IgD-negative memory B cell (primary cell): ENCODE data around the gene FBXW11. TPM values are rescaled to one million over a fixed set of nuclear protein-coding genes. Genes with fewer than 3 reads are reported as not detected.
"Not testable (repeated sequence)": the region's sequence is repeated elsewhere in the genome, so short reads cannot be mapped to it uniquely, and the experiment has no call there.

Experiments
- H3K27ac Mint-ChIP-seq, 3 donors: one replicate each; pipeline ENCODE4 v1.8.0; 2020 to 2022; ENCODE audit warnings: mild to moderate bottlenecking in 3 of 3, mixed read lengths in 3 of 3, moderate library complexity in 1 of 3
- H3K27me3 Mint-ChIP-seq: one replicate; pipeline ENCODE4 v1.8.0; 2021; ENCODE audit warnings: mixed read lengths
- H3K36me3 Mint-ChIP-seq: one replicate; pipeline ENCODE4 v1.8.0; 2020; ENCODE audit warnings: mild to moderate bottlenecking, mixed read lengths
- H3K4me1 Mint-ChIP-seq, 3 donors: one replicate each; pipeline ENCODE4 v1.8.0; 2020 to 2022; ENCODE audit warnings: mixed read lengths in 3 of 3, mild to moderate bottlenecking in 1 of 3
- H3K4me3 Mint-ChIP-seq, 4 donors: one replicate each; pipeline ENCODE4 v1.8.0; 2020 to 2022; ENCODE audit warnings: mild to moderate bottlenecking in 4 of 4, mixed read lengths in 4 of 4, moderate library complexity in 3 of 4
- H3K9me3 Mint-ChIP-seq, 3 donors: one replicate each; pipeline ENCODE4 v1.8.0; 2020 to 2021; ENCODE audit warnings: mixed read lengths in 3 of 3, mild to moderate bottlenecking in 1 of 3
- polyA plus RNA-seq: library from polyadenylated mRNA; unstranded; fragments of 300-500 nt; fragmentation: Illumina TruSeq; gene quantifications from one replicate; pipeline ENCODE4 v1.2.3, GENCODE V29; 2021

The FBXW11 gene
- polyA plus RNA-seq, 1 donor from 2014 or later, result 31.0 TPM

- Mint-ChIP-seq H3K27ac (peak overlapping the region in 2 of 3 donors; percentile 17 to 27), H3K4me3 (no peak overlapping the region), H3K36me3 (peaks cover 8% of the 10 kb centered on the region), H3K4me1 (peaks cover 8 to 14% (median 11%) of the 10 kb centered on the region in 3 donors), H3K9me3 (peaks cover 0 to 9% (median 4%) of the 10 kb centered on the region in 3 donors), H3K27me3 (no peaks in the 10 kb centered on the region)
Measured at GRCh38 chr5:172042183-172042582, 35.7 kb upstream of the FBXW11 start.

- Mint-ChIP-seq H3K4me1 (peaks cover 19 to 24% (median 21%) of the 10 kb centered on the region in 3 donors), H3K27ac (no peak overlapping the region), H3K27me3 (no peaks in the 10 kb centered on the region), H3K9me3 (peaks cover 0 to 9% (median 4%) of the 10 kb centered on the region in 3 donors), H3K4me3 (no peak overlapping the region), H3K36me3 (peaks cover 6% of the 10 kb centered on the region)
Measured at GRCh38 chr5:172038167-172038566, 31.7 kb upstream of the FBXW11 start.

- Mint-ChIP-seq H3K27ac (peak overlapping the region; percentile 24 to 85 (median 31)), H3K36me3 (peaks cover 13% of the 10 kb centered on the region), H3K9me3 (peaks cover 0 to 16% (median 8%) of the 10 kb centered on the region in 3 donors), H3K27me3 (no peaks in the 10 kb centered on the region), H3K4me3 (peak overlapping the region in 1 of 4 donors; percentile 82), H3K4me1 (peaks cover 16 to 23% (median 17%) of the 10 kb centered on the region in 3 donors)
Measured at GRCh38 chr5:172035049-172035448, 28.6 kb upstream of the FBXW11 start.

- Mint-ChIP-seq H3K36me3 (peaks cover 9% of the 10 kb centered on the region), H3K27me3 (no peaks in the 10 kb centered on the region), H3K4me3 (no peak overlapping the region), H3K27ac (no peak overlapping the region), H3K4me1 (peaks cover 10 to 14% (median 12%) of the 10 kb centered on the region in 3 donors), H3K9me3 (peaks cover 0 to 9% (median 7%) of the 10 kb centered on the region in 3 donors)
Measured at GRCh38 chr5:172031894-172032461, 25.5 kb upstream of the FBXW11 start.

- no peak overlapping the region for H3K27ac Mint-ChIP-seq
- H3K4me3 Mint-ChIP-seq, result no peak overlapping the region
Measured at GRCh38 chr5:172029876-172030275, 23.4 kb upstream of the FBXW11 start.

GRCh38 chr5:172028167-172028566, 21.7 kb upstream of the FBXW11 start:
- Mint-ChIP-seq H3K36me3 (peaks cover 11% of the 10 kb centered on the region), H3K27me3 (no peaks in the 10 kb centered on the region), H3K4me1 (peaks cover 0 to 1% (median 0%) of the 10 kb centered on the region in 3 donors), H3K4me3 (peak overlapping the region in 1 of 4 donors; percentile 1), H3K27ac (no peak overlapping the region), H3K9me3 (peaks cover 2 to 9% (median 7%) of the 10 kb centered on the region in 3 donors)

More at GRCh38 chr5:172029876-172030275, 23.4 kb upstream of the FBXW11 start:
- H3K4me1 Mint-ChIP-seq, result peaks cover 4 to 8% (median 5%) of the 10 kb centered on the region in 3 donors
- H3K27me3 Mint-ChIP-seq, result no peaks in the 10 kb centered on the region
- H3K36me3 Mint-ChIP-seq, result peaks cover 9% of the 10 kb centered on the region
- peaks cover 0 to 9% (median 7%) of the 10 kb centered on the region in 3 donors for H3K9me3 Mint-ChIP-seq

- H3K36me3 Mint-ChIP-seq, H3K27ac Mint-ChIP-seq, H3K27me3 Mint-ChIP-seq: not testable (repeated sequence)
Measured at GRCh38 chr5:172020110-172020786, 13.8 kb upstream of the FBXW11 start.

GRCh38 chr5:172015346-172015745, 8.9 kb upstream of the FBXW11 start:
- H3K4me3 Mint-ChIP-seq, result no peak overlapping the region
- peak overlapping the region in 1 of 3 donors; percentile 23 for H3K27ac Mint-ChIP-seq
- H3K36me3 Mint-ChIP-seq, result peaks cover 3% of the 10 kb centered on the region
- H3K27me3 Mint-ChIP-seq, result peaks cover 2% of the 10 kb centered on the region
- H3K4me1 Mint-ChIP-seq, result no peaks in the 10 kb centered on the region
- no peaks in the 10 kb centered on the region for H3K9me3 Mint-ChIP-seq

More at GRCh38 chr5:172020110-172020786, 13.8 kb upstream of the FBXW11 start:
- not testable (repeated sequence) for H3K9me3 Mint-ChIP-seq, H3K4me1 Mint-ChIP-seq, H3K4me3 Mint-ChIP-seq

- peaks cover 2% of the 10 kb centered on the region for H3K27me3 Mint-ChIP-seq
Measured at GRCh38 chr5:172010278-172010677, 3.8 kb upstream of the FBXW11 start.

GRCh38 chr5:172009536-172010270, 3.3 kb upstream of the FBXW11 start:
- H3K4me1 Mint-ChIP-seq, result peaks cover 15 to 18% (median 16%) of the 10 kb centered on the region in 3 donors
- no peaks in the 10 kb centered on the region for H3K27me3 Mint-ChIP-seq
- no peaks in the 10 kb centered on the region for H3K9me3 Mint-ChIP-seq
- H3K4me3 Mint-ChIP-seq, result peak overlapping the region in 1 of 4 donors; percentile 93
- no peaks in the 10 kb centered on the region for H3K36me3 Mint-ChIP-seq
- no peak overlapping the region for H3K27ac Mint-ChIP-seq

More at GRCh38 chr5:172010278-172010677, 3.8 kb upstream of the FBXW11 start:
- Mint-ChIP-seq H3K27ac (peak overlapping the region in 1 of 3 donors; percentile 9), H3K9me3 (no peaks in the 10 kb centered on the region), H3K36me3 (no peaks in the 10 kb centered on the region), H3K4me3 (peak overlapping the region in 1 of 4 donors; percentile 28), H3K4me1 (peaks cover 9 to 12% (median 10%) of the 10 kb centered on the region in 3 donors)

GRCh38 chr5:172008689-172009141, 2.3 kb upstream of the FBXW11 start:
- peaks cover 18 to 22% (median 19%) of the 10 kb centered on the region in 3 donors for H3K4me1 Mint-ChIP-seq
- no peaks in the 10 kb centered on the region for H3K36me3 Mint-ChIP-seq
- H3K27me3 Mint-ChIP-seq, result no peaks in the 10 kb centered on the region
- H3K4me3 Mint-ChIP-seq, result peak overlapping the region in 1 of 4 donors; percentile 93
- H3K9me3 Mint-ChIP-seq, result no peaks in the 10 kb centered on the region
- peak overlapping the region in 1 of 3 donors; percentile 90 for H3K27ac Mint-ChIP-seq

GRCh38 chr5:172008111-172008455, 1.6 kb upstream of the FBXW11 start:
- Mint-ChIP-seq H3K27ac (peak overlapping the region; percentile 80 to 99 (median 90)), H3K36me3 (no peaks in the 10 kb centered on the region), H3K4me1 (peaks cover 25 to 28% (median 25%) of the 10 kb centered on the region in 3 donors), H3K27me3 (no peaks in the 10 kb centered on the region), H3K9me3 (no peaks in the 10 kb centered on the region), H3K4me3 (peak overlapping the region in 3 of 4 donors; percentile 41 to 98 (median 93))

- H3K27me3 Mint-ChIP-seq, result no peaks in the 10 kb centered on the region
- no peaks in the 10 kb centered on the region for H3K9me3 Mint-ChIP-seq
- H3K36me3 Mint-ChIP-seq, result no peaks in the 10 kb centered on the region
- H3K4me3 Mint-ChIP-seq, result peak overlapping the region; percentile 93 to 98 (median 97)
- H3K27ac Mint-ChIP-seq, result peak overlapping the region; percentile 90 to 99 (median 99)
- H3K4me1 Mint-ChIP-seq, result peaks cover 28 to 33% (median 29%) of the 10 kb centered on the region in 3 donors
Measured at GRCh38 chr5:172007175-172008110, 1.0 kb upstream of the FBXW11 start.
